HG03342 (cell line): ENCODE results near the gene ATP11A.

Experiments
- ATAC-seq: cut with Tn5 transposase; IDR thresholded peaks from one replicate; pipeline ENCODE4 v1.9.1; 2021; ENCODE audit warnings: mild to moderate bottlenecking, moderate library complexity; ENCODE audit not compliant: unreplicated experiment

The ATP11A gene

DNA sequence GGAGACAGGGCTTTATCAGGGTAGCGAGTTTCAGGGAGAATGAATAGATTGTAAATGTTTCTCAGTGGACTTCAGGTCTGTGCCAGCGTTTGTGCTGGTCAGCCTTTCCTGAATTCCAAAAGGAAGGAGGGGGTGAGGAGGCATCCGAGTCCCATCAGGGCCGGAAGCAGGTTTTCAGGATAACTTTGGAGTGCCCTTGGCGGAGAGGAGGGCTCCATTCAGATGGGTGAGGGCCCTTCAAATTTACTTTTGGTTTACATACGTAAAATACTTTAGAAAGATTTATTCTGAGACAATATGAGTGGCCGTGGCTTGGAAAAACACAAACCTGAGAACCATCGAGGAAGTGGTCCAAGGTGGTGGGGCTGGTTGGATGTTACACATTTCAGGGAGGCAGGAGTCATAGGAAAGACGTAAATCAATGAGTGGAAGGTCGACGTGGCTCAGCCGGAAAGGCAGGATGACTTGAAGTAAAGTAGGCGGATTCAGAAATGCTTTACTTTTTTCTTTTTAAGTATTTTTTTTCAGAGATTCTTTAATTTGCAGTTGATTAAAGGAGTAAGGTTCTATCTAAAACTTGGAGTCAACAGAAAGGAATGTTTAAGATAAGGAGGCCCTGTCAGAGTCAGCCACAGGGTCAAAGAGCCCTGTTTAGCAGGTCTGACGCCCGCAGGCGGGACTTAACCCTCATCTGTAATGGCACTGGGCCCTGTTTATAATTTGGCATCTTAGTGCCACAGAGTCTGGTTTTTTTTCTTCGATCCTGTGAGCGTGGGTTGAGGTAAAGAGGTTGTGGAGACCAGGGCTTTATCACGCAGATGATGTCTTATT, 32.8 kb downstream of the ATP11A start:
- ATAC-seq = no peak

DNA sequence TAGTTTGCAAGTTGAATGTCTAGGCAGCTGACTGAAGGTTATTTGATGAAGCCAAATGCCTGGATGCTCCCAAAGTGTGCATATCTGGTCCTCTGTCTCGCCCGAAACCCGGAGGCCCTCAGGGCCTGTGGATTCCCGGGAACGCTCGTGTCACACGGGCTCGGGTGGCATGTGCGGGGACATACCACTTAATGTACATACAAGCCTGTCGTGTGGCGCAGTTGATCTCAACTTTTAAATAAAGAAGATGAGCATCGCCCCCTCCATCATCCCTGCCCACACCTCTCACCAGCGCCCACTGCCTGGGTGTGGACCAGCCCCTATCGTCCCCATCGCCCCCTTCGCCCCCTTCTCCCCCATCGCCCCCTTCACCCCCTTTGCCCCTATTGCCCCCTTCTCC, 33.9 kb downstream of the ATP11A start:
- ATAC-seq = no peak

DNA sequence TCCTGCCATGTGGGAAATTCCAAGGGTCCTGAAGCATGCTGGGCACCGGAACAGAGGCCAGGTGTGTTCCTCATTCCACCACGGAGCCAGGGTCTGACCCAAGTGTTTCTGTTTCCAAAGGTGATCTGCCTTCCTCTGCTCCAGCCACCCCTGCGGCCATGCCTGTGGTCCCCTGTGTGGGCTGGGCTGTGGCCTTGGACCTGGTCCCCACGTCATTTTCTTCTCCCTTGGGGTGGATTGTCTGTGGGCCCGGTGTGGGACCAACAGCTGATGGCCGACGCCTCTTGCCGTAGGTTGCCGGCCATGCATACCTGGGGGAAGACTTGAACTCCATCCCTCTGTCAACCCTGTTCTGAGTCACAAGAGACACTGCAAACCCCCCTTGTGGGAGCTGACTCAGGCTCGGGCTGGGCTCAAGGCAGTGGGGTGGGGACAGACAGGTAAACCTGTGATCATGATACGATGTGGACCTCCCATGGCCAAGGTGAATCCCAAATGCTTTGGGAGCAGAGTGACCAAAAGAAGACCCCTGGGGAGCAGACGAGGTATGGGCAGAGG, 35.0 kb downstream of the ATP11A start:
- no peak for ATAC-seq

DNA sequence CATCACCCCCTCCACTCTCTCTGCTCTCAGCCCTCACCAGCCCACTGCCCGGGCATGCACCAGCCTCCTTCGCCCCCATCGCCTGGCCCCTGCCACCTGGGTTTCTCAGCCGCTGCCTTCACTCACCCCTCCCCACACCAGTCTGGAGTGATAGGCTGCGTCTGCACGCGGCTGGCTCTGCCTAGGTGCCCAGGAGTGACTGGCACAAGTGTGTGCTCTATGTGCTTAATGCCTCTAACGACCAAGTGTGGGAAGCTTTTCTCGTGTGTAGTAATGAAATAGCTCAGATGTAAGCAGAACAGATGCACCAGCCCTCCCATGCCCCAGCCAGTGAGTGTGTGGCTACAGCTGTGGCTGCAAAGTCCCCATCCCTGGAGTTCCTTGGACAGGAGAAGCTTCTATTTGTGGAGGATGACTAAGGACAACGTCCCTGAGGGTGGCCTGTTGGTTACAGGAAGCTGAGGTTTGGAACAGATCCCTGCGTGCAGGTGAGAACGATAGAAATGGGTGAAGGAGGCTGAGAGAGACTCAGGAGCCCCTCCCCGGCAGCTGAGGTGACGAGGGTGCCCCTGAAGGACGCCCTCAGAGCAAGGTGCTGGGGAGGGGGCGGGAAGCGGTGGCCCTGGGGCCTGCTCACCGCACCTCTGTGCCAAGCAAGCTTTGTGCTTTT, 35.6 kb downstream of the ATP11A start:
- peak; percentile 57 for ATAC-seq

DNA sequence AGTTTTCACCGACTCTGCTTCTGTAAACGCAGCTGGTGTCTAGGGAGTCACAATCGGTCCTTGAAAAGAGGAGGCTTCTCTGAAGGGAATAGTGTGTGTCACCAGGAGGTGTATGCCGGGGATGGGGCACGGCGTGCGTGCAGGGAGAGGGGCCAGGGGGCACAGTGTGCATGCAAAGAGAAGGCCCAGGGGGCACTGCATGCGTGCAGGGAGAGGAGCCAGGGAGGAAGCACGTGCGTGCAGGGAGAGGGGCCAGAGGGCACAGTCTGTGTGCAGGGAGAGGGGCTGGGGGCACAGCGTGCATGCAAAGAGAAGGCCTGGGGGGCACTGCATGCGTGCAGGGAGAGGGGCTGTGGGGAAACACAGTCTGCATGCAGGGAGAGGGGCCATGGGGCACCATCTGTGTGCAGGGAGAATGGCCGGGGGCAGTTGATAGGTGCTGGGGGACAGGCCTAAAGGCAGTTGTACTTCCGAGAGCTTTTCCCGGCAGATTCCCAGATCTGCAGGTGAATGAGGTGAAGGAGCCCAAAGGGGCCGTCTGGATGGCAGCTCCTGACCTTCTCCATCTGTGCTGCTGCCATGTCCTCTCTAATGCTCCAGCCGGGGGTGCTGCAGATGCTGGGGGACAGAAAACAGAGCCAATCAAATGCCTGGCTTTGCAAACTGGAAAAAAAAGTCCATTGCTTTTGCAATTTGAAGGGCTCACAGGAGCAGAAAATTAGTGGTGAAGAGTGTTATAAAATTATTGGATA, 36.4 kb downstream of the ATP11A start:
- peak; percentile 16 for ATAC-seq

DNA sequence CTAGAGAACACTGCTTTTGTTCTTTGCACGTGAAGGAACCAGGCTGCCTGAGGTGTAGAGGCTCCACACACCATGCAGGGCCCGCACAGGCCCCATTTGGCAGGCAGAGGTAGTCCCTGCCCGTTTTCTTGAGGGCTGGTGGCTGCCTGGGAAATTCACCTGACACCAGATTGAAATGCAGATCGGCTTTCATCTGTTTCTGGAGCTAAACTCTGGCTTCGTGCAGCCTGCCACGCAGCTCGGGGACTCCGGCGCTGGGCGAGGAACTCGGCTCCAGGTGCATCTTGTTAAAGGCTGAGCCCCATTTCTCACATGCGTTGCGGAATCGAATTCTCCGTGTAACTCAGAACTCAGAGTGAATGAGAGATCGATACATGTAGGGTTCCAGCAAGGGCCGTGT, 37.7 kb downstream of the ATP11A start:
- ATAC-seq = no peak

DNA sequence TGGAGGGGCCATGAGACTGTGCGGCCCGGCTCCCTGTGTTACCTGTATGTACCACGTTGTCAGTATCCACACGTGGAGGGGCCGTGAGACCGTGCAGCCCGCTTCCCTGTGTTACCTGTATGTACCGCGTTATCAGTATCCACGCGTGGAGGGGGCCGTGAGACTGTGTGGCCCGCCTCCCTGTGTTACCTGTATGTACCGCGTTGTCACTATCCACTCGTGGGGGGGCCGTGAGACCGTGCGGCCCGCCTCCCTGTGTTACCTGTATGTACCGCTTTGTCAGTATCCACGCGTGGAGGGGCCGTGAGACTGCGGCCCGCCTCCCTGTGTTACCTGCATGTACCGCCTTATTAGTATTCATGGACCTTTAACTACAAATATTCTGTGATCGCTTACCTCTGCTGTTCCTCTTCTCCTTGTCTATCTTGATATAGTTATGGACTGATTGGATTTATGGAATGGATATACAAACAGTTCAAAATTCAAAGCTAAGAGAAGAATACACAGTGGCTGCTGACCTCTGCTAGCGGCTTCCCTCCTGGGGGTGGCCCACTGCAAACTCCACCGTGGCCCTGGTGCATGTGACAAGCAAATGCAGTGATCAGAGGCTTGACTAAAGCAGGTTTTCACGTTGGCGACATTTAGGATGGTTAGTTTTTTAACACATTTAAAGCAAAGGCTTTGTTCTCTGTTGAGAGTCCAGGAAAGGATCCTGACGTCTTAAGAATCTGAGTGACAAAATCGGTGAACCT, 38.7 kb downstream of the ATP11A start:
- no peak for ATAC-seq

DNA sequence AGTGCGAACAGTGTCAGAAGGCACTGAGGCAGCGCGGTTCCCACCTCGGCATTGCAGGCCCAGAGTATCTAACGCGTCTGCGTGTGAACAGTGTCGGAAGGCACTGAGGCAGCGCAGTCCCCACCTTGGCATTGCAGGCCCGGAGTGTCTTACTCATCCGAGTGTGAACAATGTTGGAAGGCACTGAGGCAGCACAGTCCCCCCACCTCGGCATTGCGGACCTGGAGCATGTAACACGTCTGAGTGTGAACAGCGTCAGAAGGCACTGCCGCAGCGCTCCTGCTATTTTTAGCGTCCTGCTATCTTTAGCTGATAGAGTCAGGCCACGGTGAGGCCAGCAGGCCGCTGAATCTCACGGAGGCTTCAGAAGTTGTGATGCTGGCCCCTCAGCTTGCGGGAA, 39.6 kb downstream of the ATP11A start:
- no peak for ATAC-seq

DNA sequence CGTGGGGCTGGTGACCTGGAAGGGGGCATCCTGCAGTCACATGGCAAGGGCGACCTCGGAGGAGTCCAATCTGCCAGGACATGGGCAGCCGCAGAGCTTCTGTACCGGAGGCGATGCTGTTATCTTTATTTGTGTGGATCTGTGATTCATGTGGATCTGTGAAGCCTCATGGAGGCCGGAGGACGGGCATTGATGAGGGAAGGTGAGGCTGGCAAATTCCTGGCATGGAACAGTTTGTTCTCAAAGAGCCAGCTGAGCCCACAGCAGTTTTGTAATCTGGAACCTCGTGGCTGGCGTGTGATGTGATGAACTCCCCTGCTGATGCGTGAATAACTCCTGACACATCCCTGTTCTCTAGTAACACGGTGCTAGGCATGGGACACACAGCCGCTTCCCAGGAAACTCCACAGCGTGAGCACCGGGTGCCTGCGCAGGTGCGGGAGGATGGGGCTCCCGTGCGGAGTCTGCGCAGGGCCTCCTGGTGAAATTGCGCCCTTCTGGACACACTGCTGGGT, 40.4 kb downstream of the ATP11A start:
- ATAC-seq = no peak

DNA sequence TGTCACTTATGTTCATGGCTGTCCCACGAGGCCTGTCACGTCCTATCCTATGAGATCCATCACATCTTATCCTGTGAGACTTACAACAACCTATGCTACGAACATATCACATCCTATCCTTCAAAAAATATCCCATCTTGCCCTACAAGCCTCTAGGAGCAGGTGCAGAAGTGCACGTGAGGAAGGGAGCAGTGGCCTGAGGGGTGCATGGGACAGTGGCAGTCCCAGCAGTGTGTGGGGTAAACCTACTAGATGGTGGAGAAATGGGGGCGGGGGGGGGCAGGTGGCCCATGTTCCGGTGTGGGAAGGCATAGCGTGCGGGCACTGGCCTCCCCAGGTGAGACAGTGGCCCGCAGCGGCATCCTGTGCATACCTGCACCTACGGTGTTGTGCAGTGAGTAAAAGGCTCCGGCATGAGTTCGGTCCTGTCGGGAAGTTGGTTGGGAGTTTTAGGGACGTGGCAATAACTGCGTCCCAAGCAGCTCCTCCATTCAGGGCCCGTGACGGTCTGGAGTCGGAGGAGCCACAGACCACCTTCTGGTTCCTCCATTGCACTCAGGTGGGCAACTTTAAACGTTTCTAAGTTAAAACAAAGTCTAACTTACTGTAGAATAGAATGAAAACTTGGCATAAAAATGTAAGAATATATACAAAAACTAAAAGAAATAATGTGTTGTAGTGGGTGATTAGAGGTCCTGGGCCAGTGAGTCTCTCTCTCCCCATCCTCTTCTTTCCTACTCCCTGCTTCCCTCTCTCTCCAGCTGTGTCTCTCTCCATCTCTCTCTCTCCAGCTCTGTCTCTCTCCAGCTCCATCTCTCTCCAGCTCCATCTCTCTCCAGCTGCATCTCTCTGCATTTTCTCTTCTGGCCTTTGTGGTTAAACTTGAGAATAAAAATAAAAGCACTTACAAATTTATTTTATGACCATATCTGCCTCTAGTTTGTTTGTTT, 42.1 kb downstream of the ATP11A start:
- no peak for ATAC-seq

DNA sequence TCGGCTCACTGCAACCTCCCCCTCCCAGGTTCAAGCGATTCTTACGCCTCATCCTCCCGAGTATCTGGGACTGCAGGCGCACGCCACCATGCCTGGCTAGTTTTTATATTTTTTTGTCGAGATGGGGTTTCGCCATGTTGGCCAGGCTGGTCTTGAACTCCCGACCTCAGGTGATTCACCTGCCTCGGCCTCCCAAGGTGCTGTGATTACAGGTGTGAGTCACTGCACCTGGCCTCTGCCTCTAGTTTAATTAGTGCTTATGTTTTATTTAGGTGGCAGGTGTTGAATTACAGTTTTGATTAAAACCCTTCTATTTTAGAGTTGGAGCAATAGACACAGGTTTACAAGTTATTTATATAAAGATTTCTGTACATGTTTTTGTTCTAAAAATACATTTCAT, 42.8 kb downstream of the ATP11A start:
- no peak for ATAC-seq

DNA sequence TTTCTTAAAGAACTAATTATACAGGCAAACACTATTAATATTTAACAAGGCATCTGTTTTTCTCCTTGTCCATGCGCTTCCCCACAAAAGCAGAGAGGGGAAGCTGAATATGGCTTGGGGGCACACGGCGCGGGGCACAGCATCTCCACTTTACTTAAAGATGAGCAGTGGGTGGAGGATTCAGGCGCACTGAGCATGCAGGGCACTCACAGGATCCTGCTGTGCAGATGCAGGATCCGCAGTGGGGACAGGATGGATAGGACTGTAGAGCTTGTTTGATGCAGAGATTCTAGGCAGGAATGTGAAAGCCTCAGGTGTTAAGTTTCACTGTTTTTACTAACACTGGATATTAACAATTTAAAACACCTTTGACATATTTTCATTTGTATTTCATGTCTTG, 43.3 kb downstream of the ATP11A start:
- no peak for ATAC-seq

DNA sequence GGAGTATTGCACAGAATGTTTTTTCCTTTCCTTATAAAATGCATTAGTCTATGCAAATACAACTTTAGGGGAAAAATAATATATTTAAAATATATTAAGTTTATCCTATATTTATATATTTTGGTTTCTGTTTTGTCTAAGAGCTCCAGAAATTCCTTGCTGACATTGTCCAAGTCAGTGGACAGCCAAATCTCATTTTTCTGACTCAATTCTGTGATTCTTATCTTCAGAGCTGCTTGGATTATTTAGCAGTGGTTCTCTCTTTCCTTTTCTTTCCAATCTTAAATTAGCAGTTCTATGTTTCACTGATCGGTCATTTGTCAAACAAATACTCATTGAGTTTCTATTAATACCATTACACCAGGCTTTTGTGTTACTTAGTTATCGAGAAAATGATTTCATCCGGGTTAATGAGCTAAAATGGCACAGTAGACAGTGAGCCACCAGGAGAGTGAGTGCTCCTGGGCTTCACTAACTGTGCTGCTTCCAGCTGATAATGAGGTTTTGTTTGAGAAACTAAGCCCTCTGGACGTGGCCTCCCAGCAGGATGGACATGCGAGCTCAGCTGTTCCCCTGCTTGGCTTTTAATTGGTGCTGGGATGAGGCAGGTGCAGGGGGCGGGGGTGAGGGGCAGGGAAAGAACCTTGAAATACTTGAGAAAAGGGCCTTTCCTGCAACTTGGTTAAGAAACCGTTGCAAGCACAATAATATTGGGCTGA, 44.0 kb downstream of the ATP11A start:
- no peak for ATAC-seq

DNA sequence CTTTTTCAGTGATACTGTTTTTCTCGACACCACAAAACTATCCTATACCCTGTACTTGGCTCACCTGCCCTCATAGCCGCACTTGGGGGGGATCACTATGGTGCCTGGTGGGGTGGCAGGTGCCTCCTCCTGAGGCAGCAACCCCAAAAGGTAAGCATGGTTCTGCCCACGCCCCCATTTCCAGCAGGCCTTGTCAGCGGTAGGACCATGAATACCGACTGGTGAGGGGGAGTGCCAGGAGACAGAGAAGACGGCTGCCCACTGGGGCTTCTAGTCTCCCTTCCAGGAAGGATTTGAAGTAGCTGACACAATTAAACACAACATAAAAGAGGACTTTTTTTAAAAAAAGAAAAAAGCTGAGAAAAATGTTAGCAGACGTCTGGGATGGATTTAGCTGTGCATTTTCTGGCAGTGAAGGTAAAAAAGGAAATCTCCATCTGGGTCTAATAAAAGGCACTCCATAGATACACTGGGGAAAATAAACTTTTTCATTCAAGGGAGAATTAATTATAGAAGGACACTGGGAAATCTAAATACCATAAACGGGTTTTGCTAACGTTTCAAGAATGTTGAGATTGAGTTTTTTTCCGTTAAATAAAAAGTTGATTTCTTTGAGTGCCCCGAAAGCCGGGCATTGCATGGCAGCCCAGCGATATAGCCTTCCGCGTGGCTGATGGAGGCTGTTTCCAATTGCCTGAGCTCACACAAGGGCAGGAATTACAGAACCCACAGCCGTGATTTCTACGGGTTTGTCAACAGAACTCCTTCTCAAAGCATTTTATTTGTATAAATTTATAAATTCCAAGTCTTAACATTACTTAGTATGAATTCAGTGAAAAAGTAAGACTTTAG, 45.1 kb downstream of the ATP11A start:
- ATAC-seq = no peak

DNA sequence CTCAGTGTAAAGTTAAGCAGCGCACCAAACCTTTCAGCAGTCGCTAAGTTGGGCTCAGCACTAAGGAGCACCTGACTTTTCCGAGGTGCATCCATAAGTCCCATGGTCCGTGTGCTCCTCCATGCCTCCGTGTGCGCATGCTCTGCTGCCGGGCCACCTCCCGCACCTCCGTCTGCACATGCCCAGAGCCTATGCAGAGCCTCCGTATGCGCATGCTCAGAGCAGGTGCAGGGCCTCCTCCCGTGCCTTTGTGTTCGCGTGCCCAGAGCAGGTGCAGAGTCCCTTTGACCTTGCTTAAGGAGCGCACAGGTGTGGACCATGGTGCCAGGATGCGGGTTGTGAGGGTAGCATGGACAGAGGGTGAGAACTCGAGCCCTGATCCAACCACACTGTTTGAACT, 46.0 kb downstream of the ATP11A start:
- ATAC-seq = no peak

DNA sequence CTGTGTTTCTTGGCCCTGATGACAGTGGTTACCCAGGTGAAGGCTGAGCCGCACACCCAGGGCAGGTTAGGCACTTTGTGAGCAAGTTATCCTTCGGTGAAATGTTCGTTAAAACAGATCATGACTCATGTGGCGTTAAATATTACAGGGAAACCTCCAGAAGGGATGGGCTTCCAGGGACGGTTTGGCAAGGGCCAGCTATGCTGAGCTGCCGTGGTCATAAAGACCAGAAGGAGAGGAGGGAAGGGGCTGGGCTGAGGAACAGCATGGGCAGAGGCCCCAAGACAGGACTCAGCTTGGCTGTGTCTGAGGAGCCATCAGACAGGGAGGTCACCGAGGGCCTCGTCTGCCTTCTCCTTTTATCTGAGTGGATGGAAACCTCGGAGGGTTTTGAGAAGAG, 47.5 kb downstream of the ATP11A start:
- no peak for ATAC-seq

DNA sequence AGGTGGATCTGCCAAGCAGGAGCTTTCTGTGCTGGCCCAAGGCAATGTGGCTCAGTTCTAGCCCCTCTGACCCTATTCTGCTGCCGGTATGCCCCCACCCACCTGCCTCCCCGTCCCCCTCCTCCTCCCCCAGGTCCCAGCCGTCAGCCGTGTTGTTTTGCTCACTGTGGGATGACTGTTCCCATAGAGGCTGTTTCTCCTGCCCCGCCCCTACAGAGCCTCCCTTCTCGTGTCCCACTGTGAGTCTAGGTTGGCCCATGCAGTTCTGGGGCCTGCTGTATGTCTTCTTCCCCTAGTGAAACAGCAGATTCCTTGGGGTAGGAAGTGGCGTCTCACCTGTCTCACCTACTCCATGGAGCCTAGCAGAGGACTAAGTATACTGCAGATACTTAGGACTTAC, 48.8 kb downstream of the ATP11A start:
- no peak for ATAC-seq
